NCI-H1105 treated with DMSO at 0.1 percent for 48 hours (cell line): ENCODE measurements around the gene SHISA8.
A peak's percentile ranks its signal among the peaks of the same experiment; 100 is the strongest.

Experiments
- DNase-seq: peaks from one replicate; lab custom pipeline; 2025; lab: John Stamatoyannopoulos, UW

SHISA8 gene

GRCh38 chr22:41913842-41914534, 886 bp downstream of the SHISA8 start:
- DNase-seq, result no peak

DNA sequence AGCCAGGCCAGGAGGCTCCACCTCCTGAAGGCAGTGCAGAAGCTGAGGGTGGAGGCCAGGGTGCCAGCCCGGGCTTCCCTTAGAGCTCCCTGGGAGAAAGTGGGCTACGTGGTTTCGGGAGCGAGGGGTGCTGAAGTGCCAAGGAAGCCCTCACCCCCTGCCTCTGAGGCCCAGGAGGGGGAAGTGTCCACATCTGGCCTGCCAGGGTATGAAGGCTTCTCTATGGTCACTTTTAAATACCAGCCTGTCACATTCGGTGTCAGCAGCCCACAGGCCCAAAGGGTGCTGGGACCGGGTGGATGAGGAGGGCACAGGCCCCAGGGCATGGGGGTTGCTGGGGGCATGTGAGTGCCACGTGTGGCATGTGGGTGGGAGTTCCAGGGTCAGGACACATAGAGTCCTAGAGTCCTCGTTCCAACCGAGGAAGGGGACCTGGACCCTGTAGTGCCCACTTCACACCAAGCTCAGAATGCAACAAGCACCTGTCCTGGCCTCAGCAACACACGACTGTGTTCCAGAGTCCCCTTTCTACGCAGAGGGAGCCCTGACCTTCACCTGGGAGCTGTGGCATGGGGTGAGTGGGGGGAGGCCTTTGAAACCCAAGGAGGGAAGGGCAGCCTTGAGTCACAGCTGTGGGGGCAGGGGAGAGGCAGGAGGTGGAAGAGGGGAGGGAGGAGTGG, 1.7 kb downstream of the SHISA8 start:
- no peak for DNase-seq

DNA sequence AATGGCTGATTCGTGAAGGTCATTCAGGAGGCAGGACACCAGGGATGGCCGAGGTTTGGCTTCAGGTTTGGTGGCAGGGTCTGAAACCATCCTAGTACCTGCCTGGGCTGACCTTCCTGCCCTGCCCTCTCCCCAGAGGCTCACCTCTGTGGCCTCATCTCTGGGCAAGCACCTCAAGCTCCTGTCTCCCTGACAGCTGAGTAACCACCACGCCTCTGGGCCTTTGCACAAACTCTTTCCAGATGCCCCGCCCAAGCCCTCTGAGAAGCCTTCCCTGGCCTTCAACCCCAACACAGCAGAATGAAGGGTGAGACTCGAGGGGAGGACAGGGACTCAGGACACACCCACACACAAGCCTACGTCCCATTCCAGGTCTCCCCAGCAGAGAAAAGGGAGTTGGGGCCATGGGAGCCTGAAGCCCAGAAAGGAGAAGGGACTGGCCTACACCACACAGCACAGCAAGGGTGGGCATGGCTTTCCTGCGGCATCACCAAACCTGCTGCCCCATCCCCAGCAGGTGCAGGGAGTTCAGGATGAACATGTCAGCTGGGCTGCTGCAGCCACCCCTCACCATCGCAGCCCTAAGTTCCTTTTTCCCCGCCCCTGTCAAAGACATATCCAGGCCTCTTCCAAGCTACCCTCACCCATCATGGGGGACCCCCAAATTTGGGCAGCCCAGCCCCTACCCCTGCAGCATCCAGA, 2.4 kb downstream of the SHISA8 start:
- no peak for DNase-seq

GRCh38 chr22:41911001-41911611, 3.8 kb downstream of the SHISA8 start:
- DNase-seq, result no peak

- DNase-seq, result peak; percentile 25
These were observed 4.5 kb downstream of the SHISA8 start for GRCh38 chr22:41910050-41911000.

DNA sequence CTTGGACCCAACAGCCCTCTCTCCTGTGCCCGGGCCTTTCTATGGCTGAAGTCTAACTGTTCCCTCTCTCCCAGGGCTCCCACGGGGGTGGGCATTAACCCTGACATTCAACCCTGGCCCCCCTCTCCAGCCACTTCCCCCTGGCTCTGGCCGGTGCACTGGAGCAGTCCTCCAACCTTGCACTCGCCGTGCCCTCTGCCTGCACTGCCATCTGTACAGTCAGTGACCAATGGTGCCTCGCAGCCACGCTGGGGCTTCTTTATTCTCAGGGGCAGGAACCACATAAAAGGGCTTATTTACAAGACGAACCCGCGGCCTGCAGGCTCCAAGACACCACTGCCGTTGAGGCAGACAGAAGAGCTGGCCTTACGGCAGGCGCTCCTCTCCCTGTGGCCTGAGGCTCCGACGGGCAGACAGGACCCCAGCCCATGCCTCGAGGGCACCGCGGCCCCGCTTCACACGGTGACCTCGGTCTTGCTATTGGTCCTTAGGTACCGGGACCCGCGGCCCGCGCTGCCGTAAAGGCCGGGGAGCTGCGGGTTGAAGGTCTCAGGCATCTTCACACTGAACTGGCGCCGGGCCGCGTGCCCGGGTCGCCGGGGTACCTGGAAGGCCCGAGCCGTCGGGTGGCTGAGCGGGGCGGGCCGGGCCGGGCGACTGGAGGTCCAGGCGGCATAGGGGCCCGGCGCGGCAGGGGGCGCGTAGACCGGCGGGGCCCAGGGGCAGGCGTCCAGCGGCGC, 5.4 kb downstream of the SHISA8 start:
- DNase-seq, result no peak

- DNase-seq, result no peak
These were observed 6.2 kb downstream of the SHISA8 start for GRCh38 chr22:41908411-41909309.

DNA sequence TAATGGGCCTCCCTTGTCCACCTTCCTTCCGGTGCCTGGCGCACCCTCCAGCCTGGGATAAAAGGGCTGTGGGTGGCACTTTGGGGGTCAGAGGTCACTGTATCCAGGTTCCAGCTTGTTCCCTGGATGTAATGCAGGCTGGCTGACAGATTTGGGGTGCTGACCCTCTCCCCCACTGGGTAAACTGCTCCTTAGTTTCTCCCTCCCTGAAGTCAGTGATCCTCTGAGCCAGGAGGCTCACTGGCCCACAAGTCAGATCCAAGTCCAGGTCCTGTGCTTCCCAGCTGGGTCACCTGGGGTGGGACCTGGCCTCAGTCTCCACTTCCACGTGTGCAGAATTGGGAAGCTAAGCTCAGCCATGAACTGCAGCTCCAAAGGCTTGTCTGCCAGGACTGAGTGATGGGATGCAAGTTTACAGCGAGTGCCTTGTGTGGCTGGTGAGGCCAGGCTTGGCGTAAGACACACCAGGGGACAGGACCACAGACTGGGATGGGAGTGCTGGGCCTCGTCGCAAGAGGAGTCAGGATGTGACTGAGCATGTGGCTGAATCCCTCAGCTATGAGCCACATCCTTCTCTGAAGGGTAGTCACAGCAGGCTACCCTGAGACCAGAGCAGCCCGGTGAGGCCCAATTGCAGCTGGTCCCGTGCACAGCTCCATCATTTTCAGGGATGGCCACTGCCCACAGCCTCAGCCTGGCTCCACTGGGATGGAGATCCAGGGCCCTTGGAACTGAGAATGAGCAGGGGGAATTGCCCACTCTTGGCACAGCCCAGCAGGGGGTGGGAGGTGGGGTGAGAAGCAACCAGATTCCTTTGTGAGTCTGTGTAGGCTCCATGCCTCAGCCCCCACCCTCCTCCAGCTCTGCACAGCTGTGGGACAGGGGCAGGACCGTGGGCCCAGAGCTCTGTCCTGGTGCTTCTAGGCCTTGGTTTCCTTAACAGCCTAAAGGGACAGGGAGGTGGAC, 7.2 kb downstream of the SHISA8 start:
- DNase-seq, result no peak

DNA sequence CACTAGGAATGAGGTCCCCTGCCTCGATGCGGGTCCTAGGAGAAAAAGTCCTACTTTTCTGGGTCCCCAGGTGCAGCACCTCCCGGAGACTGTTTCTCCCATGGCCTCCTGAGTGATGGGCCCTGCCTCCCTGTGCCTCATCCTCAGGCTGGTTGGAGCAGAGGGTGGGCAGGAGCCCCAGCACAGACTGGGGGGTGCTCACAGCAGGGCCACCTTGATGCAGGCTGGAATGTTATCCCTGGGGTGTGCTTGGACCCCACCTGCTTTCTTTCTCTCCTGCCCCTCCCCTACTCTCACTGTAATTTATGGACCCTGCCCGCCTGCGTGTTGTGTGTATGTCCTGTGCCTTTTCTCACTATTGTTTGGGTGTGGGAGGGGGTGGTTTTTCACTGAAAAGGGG, 8.1 kb downstream of the SHISA8 start:
- no peak for DNase-seq

GRCh38 chr22:41905411-41906202, 9.3 kb downstream of the SHISA8 start:
- no peak for DNase-seq

DNA sequence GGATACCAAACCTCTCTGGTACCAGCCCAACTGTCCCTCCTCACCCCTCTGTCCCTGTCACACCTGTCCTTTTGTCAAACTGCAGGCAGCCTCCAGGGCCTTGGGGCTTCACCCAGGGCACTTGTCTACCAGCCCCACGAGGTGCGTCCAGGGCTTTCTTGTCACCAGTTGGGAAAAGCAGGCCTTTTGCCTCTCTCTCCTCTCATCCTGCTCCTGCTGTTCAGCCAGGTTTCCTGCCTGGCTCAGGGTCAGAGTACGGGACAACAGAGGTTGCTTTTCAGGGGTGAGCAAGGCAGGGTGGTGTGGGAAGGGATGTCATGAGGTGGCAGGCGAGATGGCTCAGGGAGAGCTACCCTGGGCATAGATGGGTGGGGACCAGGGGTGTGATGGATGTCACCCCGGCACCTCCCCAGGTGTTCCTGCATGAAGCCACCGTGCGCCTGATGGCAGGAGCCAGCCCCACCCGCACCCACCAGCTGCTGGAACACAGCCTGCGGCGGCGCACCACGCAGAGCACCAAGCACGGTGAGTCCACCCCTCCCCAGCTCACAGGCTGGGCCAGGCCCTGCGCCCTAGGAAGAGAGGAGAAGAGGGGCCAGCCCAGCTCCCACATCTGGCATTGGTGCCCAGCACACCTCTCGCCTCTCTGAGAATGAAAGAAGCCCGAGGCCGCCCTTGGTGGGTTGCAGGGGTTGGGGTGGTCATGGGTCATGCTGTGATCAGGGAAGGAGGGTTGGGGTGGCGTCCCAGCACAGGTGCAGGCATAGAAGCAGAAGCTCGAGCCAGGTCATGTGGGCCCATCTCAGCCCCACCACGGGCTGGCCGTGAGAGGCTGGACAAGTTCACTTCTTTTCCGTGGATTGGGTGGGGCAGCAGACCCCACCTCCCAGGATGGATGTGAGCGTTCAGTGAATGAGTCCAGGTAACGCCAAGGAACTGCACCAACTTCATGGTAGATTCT, 10.1 kb downstream of the SHISA8 start:
- no peak for DNase-seq

GRCh38 chr22:41902932-41903421, 11.9 kb downstream of the SHISA8 start:
- DNase-seq, result no peak

DNA sequence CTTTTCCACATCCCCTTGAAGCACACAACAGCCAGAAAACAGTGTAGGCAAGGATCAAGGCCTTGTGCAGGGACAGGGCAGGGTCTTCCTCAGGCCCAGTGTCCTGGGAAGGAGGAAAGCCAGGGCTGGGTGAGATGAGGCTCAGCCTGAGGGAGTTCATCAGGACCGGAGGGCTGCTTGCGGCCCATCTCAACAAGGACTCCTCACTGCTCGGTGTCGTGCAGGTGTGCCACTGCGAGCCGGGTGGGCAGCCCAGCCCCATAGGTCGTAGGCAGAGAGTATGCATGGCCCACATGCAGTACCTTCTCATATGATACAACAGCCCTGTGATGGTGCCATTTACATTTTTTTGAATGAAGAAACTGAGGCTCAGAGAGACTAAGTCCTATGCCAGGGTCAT, 12.9 kb downstream of the SHISA8 start:
- no peak for DNase-seq

DNA sequence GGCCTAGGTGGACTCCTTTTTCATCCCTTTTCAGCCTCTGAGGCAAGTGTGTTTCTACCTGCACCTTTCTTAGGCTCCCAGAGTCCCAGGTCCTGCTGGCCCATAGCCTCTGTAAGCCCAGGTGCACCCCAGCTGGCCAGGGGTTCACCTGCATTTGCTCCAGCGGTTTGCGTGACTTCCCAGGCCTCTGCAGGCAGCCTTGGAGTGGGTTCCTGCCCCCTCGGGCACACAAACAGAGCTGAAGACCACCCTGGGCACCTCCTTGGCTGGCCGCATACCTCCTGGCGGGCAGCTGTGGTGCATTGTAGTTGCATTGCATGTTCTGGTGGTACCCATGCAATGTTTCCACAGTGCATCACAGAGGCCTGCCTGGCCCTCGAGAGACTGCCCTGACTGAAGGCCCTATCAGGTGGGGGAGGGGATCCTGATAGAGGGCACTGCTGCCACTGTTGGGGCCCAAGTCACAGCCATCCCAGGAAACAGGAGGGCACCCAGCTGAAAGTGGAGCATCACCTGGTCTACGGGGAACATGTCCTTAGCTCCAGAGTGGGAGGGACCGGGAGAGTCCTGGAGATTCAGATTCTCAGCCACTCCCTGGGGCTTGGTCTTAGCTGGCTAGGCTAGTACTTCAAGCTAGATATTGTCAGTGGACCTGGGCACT, 14.1 kb downstream of the SHISA8 start:
- no peak for DNase-seq

DNA sequence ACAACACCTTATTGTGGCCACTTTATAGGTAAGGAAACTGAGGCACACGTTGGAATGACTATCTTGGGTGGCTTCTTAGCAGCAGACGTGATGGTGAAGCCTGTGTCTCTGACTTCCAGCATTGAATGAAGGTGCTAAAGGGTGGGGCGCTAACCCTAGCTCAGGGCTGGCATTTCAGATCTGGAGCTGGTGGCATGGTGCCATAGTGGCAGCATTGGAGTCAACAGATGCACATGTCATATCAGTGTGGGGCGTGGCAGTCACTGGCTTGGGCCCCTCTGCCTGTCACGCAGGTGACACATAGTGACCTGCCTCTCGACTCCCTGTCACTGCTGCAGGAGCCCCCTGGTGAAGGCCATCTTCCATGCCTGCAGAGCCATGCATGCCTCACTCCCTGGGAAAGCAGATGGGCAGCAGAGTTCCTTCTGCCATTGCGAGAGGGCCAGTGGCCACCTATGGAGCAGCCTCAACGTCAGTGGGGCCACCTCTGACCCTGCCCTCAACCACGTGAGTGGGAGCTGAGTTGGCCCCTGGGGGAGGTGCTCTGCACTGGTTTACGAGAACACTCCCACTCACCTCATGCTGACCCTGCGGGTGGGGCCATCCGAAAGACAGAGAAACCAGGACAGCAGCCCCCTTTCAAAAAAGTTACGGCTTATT, 14.8 kb downstream of the SHISA8 start:
- DNase-seq, result no peak
